ENCODE results near the gene COL9A3. TPM values are rescaled to one million over a fixed set of nuclear protein-coding genes. Genes with fewer than 3 reads are reported as not detected.
A peak's percentile ranks its signal among the peaks of the same experiment; 100 is the strongest.

COL9A3 gene
- total RNA-seq, 1 donor from 2014 or later, result 1.8 TPM

DNA sequence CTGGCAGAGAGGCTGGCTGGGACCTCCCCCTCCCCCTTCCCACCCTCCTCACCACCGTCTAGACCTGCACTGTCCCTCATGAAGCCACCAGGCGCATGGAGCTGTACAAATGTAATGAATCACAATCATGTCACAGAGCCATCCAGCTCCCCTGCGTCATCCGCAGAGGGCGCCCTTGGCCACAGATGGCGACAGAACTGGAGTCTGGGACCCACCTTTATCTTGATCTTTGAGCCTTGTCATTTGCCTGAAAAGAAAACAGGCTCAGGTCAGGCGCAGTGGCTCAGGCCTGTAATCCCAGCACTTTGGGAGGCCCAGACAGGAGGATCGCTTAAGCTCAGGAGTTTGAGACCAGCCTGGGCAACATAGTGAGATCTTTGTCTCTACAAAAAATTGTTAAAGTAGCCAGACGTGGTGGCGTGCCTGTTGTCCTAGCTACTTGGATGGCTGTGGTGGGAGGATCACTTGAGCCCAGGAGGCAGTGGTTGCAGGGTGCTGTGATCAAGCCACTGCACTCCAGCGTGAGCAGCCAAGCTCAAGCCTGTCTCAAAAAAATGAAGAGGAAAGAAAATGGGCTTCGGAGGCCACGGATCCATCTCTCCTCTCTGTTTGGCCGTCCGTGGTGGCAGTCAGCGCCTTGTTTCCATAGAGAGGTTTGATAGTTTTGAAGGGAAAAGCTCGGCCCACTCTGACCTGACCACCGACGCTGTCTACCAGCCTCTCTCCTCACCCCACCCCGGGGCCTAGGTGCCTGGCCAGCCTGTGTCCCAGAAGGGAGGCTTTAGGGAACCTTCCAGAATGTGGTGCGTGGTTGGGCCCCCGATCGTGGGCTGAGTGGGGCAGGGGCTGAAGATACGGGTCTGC lies 6.2 kb downstream of the COL9A3 start:
- H3K9me3 Mint-ChIP-seq (ENCODE audit: unreplicated experiment), result no peaks in the 10 kb centered on the region
- DNase-seq (ENCODE audit: low spot score), result peak; percentile 53
- no peak overlapping the region for H3K4me3 Mint-ChIP-seq (ENCODE audit: unreplicated experiment)
- no peaks in the 10 kb centered on the region for H3K36me3 Mint-ChIP-seq (ENCODE audit: low read depth, unreplicated experiment)
- TF ChIP-seq, protein P1, sequence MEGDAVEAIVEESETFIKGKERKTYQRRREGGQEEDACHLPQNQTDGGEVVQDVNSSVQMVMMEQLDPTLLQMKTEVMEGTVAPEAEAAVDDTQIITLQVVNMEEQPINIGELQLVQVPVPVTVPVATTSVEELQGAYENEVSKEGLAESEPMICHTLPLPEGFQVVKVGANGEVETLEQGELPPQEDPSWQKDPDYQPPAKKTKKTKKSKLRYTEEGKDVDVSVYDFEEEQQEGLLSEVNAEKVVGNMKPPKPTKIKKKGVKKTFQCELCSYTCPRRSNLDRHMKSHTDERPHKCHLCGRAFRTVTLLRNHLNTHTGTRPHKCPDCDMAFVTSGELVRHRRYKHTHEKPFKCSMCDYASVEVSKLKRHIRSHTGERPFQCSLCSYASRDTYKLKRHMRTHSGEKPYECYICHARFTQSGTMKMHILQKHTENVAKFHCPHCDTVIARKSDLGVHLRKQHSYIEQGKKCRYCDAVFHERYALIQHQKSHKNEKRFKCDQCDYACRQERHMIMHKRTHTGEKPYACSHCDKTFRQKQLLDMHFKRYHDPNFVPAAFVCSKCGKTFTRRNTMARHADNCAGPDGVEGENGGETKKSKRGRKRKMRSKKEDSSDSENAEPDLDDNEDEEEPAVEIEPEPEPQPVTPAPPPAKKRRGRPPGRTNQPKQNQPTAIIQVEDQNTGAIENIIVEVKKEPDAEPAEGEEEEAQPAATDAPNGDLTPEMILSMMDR (IDR thresholded peaks at IDR 0.05; ENCODE audit: unreplicated experiment), result no peak
- peaks cover 6% of the 10 kb centered on the region for H3K27me3 Mint-ChIP-seq (ENCODE audit: unreplicated experiment)
- no peak overlapping the region for H3K27ac Mint-ChIP-seq (ENCODE audit: unreplicated experiment)
- no peaks in the 10 kb centered on the region for H3K4me1 Mint-ChIP-seq (ENCODE audit: unreplicated experiment)

DNA sequence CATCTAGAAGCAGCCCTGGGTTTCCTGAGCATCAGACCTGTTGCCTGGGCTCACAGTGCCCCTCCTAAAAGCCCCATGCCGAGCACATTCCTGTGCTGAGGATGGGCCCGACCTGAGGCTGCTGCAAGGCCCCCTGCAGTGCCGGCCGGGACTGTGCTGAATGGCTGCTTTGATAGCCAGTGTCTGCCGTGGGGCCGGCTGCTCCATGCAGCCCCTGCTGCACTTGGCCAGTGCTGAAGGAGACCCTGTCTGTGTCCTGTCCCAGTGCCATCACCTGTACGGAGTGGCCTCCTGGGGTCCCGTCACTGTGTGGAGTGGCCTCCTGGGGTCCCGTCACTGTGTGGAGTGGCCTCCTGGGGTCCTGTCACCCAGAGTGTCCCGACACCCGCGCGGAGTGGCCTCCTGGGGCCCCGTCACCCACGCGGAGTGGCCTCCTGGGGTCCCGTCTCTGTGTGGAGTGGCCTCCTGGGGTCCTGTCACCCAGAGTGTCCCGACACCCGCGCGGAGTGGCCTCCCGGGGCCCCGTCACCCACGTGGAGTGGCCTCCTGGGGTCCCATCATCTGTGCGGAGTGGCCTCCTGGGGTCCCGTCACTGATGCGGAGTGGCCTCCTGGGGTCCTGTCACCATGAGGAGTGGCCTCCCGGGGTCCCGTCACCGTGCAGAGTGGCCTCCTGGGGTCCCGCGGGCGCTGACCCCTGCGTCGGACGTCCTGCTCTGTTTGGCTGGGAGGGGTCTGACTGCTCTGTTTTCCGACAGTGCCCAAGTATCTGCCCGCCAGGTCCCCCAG lies 7.0 kb downstream of the COL9A3 start:
- Mint-ChIP-seq H3K27me3 (ENCODE audit: unreplicated experiment) (peaks cover 8% of the 10 kb centered on the region), H3K4me1 (ENCODE audit: unreplicated experiment) (no peaks in the 10 kb centered on the region), H3K9me3 (ENCODE audit: unreplicated experiment) (no peaks in the 10 kb centered on the region), H3K36me3 (ENCODE audit: low read depth, unreplicated experiment) (no peaks in the 10 kb centered on the region), H3K4me3 (ENCODE audit: unreplicated experiment) (no peak overlapping the region), H3K27ac (ENCODE audit: unreplicated experiment) (no peak overlapping the region)
- TF ChIP-seq, protein P1 (IDR thresholded peaks at IDR 0.05; ENCODE audit: unreplicated experiment), result no peak
- DNase-seq (ENCODE audit: low spot score), result no peak

DNA sequence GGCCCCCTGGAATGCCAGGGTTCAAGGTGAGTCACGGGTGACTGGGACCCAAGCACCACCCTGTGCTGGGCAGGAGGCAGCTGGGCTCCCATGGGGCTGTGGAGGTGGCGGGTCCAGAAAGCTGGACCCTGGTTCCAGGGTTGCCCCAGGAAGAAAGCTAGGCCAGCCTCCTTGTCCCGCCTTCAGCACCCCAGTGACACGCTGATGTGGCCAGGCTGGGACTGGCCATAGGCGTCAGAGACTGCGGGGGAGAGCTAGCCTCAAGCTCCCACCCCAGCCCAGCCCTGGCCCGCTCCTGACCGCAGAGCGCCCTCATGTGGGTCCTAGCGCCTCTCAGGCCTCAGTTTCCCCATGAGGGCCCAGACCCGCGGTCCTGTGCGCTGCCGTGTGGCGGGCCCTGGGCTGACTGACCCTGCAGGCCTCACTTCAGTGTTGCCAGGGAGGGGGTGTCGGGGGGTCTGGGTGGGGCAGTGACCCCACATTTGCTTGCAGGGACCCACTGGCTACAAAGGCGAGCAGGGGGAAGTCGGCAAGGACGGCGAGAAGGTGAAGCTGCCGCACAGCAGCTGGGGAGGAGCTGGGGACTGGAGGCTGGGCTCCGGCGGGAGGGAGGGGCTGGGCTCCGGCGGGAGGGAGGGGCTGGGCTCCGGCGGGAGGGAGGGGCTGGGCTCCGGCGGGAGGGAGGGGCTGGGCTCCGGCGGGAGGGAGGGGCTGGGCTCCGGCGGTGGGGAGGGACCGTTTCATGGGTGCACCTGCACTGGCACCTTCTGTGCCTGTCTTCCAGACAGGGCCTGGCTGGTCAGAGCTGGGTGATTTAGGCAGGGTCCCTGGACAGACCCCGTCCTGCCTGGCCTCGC lies 7.9 kb downstream of the COL9A3 start:
- Mint-ChIP-seq H3K27ac (ENCODE audit: unreplicated experiment) (no peak overlapping the region), H3K4me3 (ENCODE audit: unreplicated experiment) (no peak overlapping the region), H3K27me3 (ENCODE audit: unreplicated experiment) (peaks cover 8% of the 10 kb centered on the region), H3K36me3 (ENCODE audit: low read depth, unreplicated experiment) (no peaks in the 10 kb centered on the region), H3K4me1 (ENCODE audit: unreplicated experiment) (no peaks in the 10 kb centered on the region), H3K9me3 (ENCODE audit: unreplicated experiment) (no peaks in the 10 kb centered on the region)
- TF ChIP-seq, protein P1 (IDR thresholded peaks at IDR 0.05; ENCODE audit: unreplicated experiment), result no peak
- no peak for DNase-seq (ENCODE audit: low spot score)

DNA sequence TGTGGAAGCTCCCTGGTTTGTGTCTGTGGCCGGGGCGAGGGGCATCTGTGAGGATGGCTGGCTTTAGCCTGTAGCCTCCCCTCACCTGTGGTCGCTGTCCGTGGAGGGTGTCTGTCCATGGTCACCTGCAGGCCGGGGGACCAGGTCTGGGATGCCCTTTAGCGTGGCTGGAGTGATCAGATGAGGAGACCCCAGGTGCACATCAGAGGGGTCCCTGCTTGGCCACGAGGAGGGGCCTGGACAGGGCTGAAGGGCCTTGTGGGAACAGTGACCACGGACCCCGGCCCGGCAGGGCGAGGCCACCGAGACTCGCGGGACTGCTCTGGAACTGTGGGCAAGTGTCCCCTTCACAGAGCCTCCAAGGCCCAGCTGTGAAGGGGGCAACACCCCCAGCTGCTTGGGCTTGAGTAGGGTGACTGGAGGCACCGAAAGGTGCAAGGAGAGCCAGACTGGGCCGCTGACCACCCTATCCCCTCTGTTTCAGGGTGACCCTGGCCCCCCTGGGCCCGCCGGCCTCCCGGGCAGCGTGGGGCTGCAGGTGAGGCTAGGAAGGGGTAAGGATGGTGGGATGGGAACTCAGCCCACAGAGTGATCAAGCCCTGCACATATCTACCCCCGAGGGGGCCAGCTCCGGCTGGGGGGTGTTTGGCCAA lies 8.6 kb downstream of the COL9A3 start:
- Mint-ChIP-seq H3K36me3 (ENCODE audit: low read depth, unreplicated experiment) (no peaks in the 10 kb centered on the region), H3K27me3 (ENCODE audit: unreplicated experiment) (peaks cover 5% of the 10 kb centered on the region), H3K9me3 (ENCODE audit: unreplicated experiment) (no peaks in the 10 kb centered on the region), H3K4me1 (ENCODE audit: unreplicated experiment) (no peaks in the 10 kb centered on the region), H3K4me3 (ENCODE audit: unreplicated experiment) (no peak overlapping the region), H3K27ac (ENCODE audit: unreplicated experiment) (no peak overlapping the region)
- DNase-seq (ENCODE audit: low spot score), result no peak
- TF ChIP-seq, protein P1 (IDR thresholded peaks at IDR 0.05; ENCODE audit: unreplicated experiment), result no peak

Data from endothelial cell (in vitro differentiated cells).